SK-N-SH treated with all-trans-retinoic acid at 6 μM for 48 hours (cell line): Measurements from ENCODE around the gene ANKDD1A.

Experiments
- ATAC-seq: fragments of 200-7000 bp; cut with Tn5 transposase; 3 replicates; pipeline ENCODE4 v1.9.1; 2020; ENCODE audit warnings: mild to moderate bottlenecking, moderate library complexity
- BACH2 ChIP-seq: fragments of 250-450 bp; sonication (Bioruptor Pico); IDR thresholded peaks from 2 replicates; pipeline ENCODE4 v1.9.0; 2021; ENCODE audit warnings: mild to moderate bottlenecking, borderline replicate concordance
- CSDC2 ChIP-seq: fragments of 250-450 bp; sonication (Bioruptor Pico); IDR thresholded peaks from 2 replicates; pipeline ENCODE4 v1.5.0; 2020; ENCODE audit warnings: mild to moderate bottlenecking, moderate library complexity
- ESRRG ChIP-seq: fragments of 250-450 bp; sonication (Bioruptor Pico); IDR thresholded peaks from 2 replicates; pipeline ENCODE4 v1.6.1; 2021; ENCODE audit warnings: mild to moderate bottlenecking
- ISL1 ChIP-seq: fragments of 250-450 bp; sonication (Bioruptor Pico); IDR thresholded peaks from 2 replicates; pipeline ENCODE4 v2.1.2; 2022; ENCODE audit warnings: mild to moderate bottlenecking, moderate library complexity
- OSR1 ChIP-seq: fragments of 250-450 bp; sonication (Bioruptor Pico); IDR thresholded peaks from 2 replicates; pipeline ENCODE4 v1.8.0; 2022; ENCODE audit warnings: moderate library complexity, mild to moderate bottlenecking, inconsistent platforms
- TCF4 ChIP-seq: fragments of 250-450 bp; sonication (Bioruptor Pico); IDR thresholded peaks from 2 replicates; pipeline ENCODE4 v1.8.0; 2021; ENCODE audit warnings: mild to moderate bottlenecking, moderate library complexity, borderline replicate concordance
- TOX ChIP-seq: fragments of 250-450 bp; sonication (Bioruptor Pico); IDR thresholded peaks from 2 replicates; pipeline ENCODE4 v1.8.0; 2021; ENCODE audit warnings: mild to moderate bottlenecking, moderate library complexity, borderline replicate concordance
- ZC3H10 ChIP-seq: fragments of 250-450 bp; sonication (Bioruptor Pico); IDR thresholded peaks from 2 replicates; pipeline ENCODE4 v1.5.1; 2021; ENCODE audit warnings: mild to moderate bottlenecking, moderate library complexity
- ZFP3 ChIP-seq: fragments of 250-450 bp; sonication (Bioruptor Pico); IDR thresholded peaks from 2 replicates; pipeline ENCODE4 v1.5.0; 2020; ENCODE audit warnings: mild to moderate bottlenecking, moderate library complexity
- ZFP30 ChIP-seq: fragments of 450-650 bp; formaldehyde crosslinking; IDR thresholded peaks from 2 replicates; pipeline ENCODE4 v1.5.0; 2022; ENCODE audit warnings: mild to moderate bottlenecking, moderate library complexity
- ZNF565 ChIP-seq: fragments of 450-650 bp; formaldehyde crosslinking; conservative IDR thresholded peaks from 2 replicates; pipeline ENCODE4 v1.5.0; 2020; ENCODE audit warnings: low read depth, mild to moderate bottlenecking, moderate library complexity
- ZNF70 ChIP-seq: fragments of 450-650 bp; formaldehyde crosslinking; IDR thresholded peaks from 2 replicates; pipeline ENCODE4 v1.5.0; 2020; ENCODE audit warnings: mild to moderate bottlenecking, moderate library complexity
- ZNF8 ChIP-seq: fragments of 450-650 bp; formaldehyde crosslinking; IDR thresholded peaks from 2 replicates; pipeline ENCODE4 v1.5.0; 2020; ENCODE audit warnings: mild to moderate bottlenecking, moderate library complexity
- TF ChIP-seq, protein P1 (sequence below): fragments of 250-450 bp; sonication (Bioruptor Pico); IDR thresholded peaks from 2 replicates; pipeline ENCODE4 v1.5.1; 2021; ENCODE audit warnings: mild to moderate bottlenecking, moderate library complexity
- TF ChIP-seq, protein P2 (sequence below): fragments of 250-450 bp; sonication (Bioruptor Pico); IDR thresholded peaks from 2 replicates; pipeline ENCODE4 v1.8.0; 2020; ENCODE audit warnings: mild to moderate bottlenecking, moderate library complexity, borderline replicate concordance
- TF ChIP-seq, protein P3 (sequence below): fragments of 250-450 bp; sonication (Bioruptor Pico); IDR thresholded peaks from 2 replicates; pipeline ENCODE4 v1.5.1; 2020; ENCODE audit warnings: low read depth, mild to moderate bottlenecking, moderate library complexity
- TF ChIP-seq, protein P4 (sequence below): fragments of 250-450 bp; sonication (Bioruptor Pico); IDR thresholded peaks from 2 replicates; pipeline ENCODE4 v1.8.0; 2021; ENCODE audit warnings: low read depth, mild to moderate bottlenecking, moderate library complexity, borderline replicate concordance
- TF ChIP-seq, protein P5 (sequence below): fragments of 250-450 bp; sonication (Bioruptor Pico); IDR thresholded peaks from 2 replicates; pipeline ENCODE4 v1.5.0; 2020; ENCODE audit warnings: mild to moderate bottlenecking, moderate library complexity

The ANKDD1A gene

DNA sequence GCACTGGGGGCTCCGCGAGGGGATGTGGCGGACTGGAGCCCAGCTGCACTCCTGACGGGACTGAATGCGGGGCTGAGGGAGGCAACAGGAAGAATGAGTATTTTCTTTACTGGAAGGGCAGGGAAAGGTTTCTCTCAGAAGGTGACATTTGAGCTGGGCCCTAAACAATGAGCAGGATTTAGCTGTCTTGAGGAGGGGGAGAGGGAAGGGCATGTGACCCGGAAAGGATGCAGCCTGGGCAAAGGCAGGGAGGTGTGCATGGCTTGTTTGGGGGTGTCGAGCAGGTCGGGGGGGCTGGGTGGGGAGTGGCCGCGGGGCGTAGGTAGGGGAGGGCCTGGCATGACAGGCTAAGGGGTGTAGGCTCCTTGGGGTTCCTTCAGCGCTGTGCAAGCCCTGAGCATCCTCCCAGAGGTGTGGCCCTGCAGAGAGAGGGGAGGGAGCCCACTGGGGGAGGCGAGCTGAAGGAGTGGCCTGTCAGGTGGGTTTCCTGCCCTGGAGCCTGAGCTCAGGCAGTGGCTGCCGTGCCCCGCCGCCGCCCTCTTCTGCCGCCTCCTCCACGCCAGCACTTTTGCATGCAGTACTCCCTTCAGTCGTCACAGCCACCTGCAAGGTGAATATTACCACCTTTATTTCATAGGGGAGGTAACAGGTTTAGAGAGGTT, 17.2 kb upstream of the ANKDD1A start:
- TF ChIP-seq ZFP3 (CRISPR knock-in tag) (no peak), ZNF565 (CRISPR knock-in tag) (no peak), ZNF8 (no peak), BACH2 (CRISPR knock-in tag) (no peak), ZC3H10 (CRISPR knock-in tag) (no peak), TCF4 (CRISPR knock-in tag) (no peak), ZNF70 (CRISPR knock-in tag) (no peak), ISL1 (no peak)
- TF ChIP-seq, protein P1, sequence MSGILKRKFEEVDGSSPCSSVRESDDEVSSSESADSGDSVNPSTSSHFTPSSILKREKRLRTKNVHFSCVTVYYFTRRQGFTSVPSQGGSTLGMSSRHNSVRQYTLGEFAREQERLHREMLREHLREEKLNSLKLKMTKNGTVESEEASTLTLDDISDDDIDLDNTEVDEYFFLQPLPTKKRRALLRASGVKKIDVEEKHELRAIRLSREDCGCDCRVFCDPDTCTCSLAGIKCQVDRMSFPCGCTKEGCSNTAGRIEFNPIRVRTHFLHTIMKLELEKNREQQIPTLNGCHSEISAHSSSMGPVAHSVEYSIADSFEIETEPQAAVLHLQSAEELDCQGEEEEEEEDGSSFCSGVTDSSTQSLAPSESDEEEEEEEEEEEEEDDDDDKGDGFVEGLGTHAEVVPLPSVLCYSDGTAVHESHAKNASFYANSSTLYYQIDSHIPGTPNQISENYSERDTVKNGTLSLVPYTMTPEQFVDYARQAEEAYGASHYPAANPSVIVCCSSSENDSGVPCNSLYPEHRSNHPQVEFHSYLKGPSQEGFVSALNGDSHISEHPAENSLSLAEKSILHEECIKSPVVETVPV (CRISPR knock-in tag): no peak
- TF ChIP-seq, protein P2, sequence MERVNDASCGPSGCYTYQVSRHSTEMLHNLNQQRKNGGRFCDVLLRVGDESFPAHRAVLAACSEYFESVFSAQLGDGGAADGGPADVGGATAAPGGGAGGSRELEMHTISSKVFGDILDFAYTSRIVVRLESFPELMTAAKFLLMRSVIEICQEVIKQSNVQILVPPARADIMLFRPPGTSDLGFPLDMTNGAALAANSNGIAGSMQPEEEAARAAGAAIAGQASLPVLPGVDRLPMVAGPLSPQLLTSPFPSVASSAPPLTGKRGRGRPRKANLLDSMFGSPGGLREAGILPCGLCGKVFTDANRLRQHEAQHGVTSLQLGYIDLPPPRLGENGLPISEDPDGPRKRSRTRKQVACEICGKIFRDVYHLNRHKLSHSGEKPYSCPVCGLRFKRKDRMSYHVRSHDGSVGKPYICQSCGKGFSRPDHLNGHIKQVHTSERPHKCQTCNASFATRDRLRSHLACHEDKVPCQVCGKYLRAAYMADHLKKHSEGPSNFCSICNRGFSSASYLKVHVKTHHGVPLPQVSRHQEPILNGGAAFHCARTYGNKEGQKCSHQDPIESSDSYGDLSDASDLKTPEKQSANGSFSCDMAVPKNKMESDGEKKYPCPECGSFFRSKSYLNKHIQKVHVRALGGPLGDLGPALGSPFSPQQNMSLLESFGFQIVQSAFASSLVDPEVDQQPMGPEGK: no peak
- TF ChIP-seq, protein P3, sequence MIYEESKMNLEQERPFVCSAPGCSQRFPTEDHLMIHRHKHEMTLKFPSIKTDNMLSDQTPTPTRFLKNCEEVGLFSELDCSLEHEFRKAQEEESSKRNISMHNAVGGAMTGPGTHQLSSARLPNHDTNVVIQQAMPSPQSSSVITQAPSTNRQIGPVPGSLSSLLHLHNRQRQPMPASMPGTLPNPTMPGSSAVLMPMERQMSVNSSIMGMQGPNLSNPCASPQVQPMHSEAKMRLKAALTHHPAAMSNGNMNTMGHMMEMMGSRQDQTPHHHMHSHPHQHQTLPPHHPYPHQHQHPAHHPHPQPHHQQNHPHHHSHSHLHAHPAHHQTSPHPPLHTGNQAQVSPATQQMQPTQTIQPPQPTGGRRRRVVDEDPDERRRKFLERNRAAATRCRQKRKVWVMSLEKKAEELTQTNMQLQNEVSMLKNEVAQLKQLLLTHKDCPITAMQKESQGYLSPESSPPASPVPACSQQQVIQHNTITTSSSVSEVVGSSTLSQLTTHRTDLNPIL (CRISPR knock-in tag): no peak
- ATAC-seq: no peak

DNA sequence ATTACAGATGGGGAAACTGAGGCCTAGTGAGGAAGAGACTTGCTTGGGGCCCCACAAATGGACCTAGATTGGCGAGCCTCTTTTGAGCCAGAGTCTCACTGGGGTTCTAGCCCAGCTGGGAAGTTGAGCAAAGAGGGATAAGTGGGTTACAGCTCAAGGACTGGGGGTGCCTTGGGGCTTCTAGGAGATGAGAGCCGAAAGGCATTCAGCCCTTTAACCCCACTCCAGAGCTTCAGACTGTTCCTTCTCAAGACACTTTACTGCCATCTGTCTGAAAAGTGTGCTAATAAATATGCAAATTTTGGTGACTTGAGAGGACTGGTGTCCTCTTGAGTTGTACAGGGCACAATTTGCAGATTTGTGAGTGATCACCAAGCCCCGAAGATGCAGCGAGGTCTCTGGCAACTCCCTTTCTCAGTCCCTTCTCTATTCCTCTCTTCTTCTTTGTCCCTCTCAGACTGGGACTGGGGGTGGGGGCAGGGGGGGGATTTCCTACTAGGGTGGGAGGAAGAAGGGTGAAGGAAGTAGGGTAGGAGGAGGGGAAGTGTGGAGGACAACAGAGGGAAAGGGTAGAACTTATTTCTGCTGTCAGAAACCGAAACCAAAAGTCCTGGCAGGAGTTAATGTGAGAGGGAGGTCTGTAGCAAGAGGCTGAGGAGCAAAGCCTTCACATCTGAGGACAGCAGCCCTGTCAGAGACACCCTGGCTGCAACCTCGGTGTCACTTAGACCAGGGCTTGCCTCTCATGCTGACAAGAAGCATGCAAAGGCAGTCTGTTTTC, 16.2 kb upstream of the ANKDD1A start:
- peak; percentile 30 for ATAC-seq
- TF ChIP-seq ZC3H10 (CRISPR knock-in tag) (no peak), ZNF8 (no peak), TOX (CRISPR knock-in tag) (no peak), ZFP30 (CRISPR knock-in tag) (no peak), ZNF70 (CRISPR knock-in tag) (no peak), BACH2 (CRISPR knock-in tag) (no peak), ZFP3 (CRISPR knock-in tag) (no peak), CSDC2 (CRISPR knock-in tag) (no peak), OSR1 (CRISPR knock-in tag) (no peak)
- TF ChIP-seq, protein P4, sequence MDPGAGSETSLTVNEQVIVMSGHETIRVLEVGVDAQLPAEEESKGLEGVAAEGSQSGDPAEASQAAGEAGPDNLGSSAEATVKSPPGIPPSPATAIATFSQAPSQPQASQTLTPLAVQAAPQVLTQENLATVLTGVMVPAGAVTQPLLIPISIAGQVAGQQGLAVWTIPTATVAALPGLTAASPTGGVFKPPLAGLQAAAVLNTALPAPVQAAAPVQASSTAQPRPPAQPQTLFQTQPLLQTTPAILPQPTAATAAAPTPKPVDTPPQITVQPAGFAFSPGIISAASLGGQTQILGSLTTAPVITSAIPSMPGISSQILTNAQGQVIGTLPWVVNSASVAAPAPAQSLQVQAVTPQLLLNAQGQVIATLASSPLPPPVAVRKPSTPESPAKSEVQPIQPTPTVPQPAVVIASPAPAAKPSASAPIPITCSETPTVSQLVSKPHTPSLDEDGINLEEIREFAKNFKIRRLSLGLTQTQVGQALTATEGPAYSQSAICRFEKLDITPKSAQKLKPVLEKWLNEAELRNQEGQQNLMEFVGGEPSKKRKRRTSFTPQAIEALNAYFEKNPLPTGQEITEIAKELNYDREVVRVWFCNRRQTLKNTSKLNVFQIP (CRISPR knock-in tag): no peak
- TF ChIP-seq, protein P3 (CRISPR knock-in tag): no peak
- TF ChIP-seq, protein P1 (CRISPR knock-in tag): no peak

DNA sequence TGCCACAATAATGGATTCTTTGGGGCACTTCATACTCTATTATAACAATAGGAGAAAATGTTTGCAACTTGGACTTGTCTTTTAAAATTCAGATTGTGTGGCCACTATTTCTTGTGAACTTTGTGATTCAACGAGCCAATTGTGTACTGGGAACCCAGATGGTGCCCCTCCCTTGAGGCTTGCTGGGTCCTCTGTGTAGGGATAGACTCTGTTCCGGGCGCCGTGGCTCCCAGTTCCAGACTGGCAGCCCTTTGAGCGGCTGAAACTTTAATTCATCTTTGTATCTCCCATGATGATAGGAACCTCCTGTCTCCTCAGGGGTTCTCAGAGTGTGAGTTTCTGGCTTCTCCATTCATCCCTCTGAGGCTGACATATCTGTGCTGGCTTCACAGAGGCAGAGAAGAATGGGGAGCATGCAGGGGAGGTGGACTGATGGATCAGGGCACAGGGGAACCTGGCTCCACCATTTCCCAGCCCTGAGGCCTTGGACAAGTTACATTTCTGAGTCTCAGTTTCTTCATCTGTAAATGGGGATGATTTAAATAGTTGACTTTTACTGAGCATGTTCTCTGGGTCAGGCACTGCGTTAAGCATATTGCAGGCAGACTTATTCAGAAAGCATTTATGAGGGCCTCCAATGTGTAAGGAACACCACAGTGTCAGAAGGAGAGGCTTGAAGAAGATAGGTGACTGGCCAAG, 15.2 kb upstream of the ANKDD1A start:
- ATAC-seq: no peak
- TF ChIP-seq, protein P3 (CRISPR knock-in tag): no peak
- no peak for TF ChIP-seq ZFP30 (CRISPR knock-in tag)
- TF ChIP-seq, protein P5, sequence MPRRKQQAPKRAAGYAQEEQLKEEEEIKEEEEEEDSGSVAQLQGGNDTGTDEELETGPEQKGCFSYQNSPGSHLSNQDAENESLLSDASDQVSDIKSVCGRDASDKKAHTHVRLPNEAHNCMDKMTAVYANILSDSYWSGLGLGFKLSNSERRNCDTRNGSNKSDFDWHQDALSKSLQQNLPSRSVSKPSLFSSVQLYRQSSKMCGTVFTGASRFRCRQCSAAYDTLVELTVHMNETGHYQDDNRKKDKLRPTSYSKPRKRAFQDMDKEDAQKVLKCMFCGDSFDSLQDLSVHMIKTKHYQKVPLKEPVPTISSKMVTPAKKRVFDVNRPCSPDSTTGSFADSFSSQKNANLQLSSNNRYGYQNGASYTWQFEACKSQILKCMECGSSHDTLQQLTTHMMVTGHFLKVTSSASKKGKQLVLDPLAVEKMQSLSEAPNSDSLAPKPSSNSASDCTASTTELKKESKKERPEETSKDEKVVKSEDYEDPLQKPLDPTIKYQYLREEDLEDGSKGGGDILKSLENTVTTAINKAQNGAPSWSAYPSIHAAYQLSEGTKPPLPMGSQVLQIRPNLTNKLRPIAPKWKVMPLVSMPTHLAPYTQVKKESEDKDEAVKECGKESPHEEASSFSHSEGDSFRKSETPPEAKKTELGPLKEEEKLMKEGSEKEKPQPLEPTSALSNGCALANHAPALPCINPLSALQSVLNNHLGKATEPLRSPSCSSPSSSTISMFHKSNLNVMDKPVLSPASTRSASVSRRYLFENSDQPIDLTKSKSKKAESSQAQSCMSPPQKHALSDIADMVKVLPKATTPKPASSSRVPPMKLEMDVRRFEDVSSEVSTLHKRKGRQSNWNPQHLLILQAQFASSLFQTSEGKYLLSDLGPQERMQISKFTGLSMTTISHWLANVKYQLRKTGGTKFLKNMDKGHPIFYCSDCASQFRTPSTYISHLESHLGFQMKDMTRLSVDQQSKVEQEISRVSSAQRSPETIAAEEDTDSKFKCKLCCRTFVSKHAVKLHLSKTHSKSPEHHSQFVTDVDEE (CRISPR knock-in tag): no peak
- TF ChIP-seq BACH2 (CRISPR knock-in tag): no peak
- no peak for TF ChIP-seq ESRRG (CRISPR knock-in tag)
- TF ChIP-seq, protein P2: no peak
